OCI-LY1 (cell line): Measurements from ENCODE around the gene KPNA3.

ENCODE experiments used
- H2AFZ ChIP-seq: fragments of 200-600 bp; sonication (generic), shearing (Covaris generic); 2 replicates; pipeline ENCODE4 v1.6.0; 2014; ENCODE audit warnings: antibody characterized with exemption, mild to moderate bottlenecking, low read length
- H3F3A ChIP-seq: fragments of 200-600 bp; sonication (generic), shearing (Covaris generic); 2 replicates; pipeline ENCODE4 v1.6.0; 2014; ENCODE audit warnings: mild to moderate bottlenecking, antibody characterized with exemption, low read length, moderate library complexity; ENCODE audit not compliant: insufficient read depth
- H3K27ac ChIP-seq: fragments of 200-600 bp; sonication (generic); 2 replicates; pipeline ENCODE4 v1.5.1; 2014; ENCODE audit warnings: low read length, mixed run types, mild to moderate bottlenecking, low read depth; ENCODE audit not compliant: poor library complexity, severe bottlenecking
- H3K27me3 ChIP-seq: fragments of 200-600 bp; sonication (generic); 2 replicates; pipeline ENCODE4 v1.6.0; 2014; ENCODE audit warnings: antibody characterized with exemption, mild to moderate bottlenecking, low read length, moderate library complexity; ENCODE audit not compliant: insufficient read depth
- H3K36me3 ChIP-seq: fragments of 200-600 bp; sonication (generic); 2 replicates; pipeline ENCODE4 v1.6.1; 2014; ENCODE audit warnings: mild to moderate bottlenecking, antibody characterized with exemption, low read length, moderate library complexity, mixed read lengths; ENCODE audit not compliant: insufficient read depth
- H3K4me1 ChIP-seq: fragments of 200-600 bp; sonication (generic); 2 replicates; pipeline ENCODE4 v1.5.1; 2014; ENCODE audit warnings: mild to moderate bottlenecking, low read length, moderate library complexity; ENCODE audit not compliant: insufficient read depth, severe bottlenecking
- H3K4me2 ChIP-seq: fragments of 200-600 bp; sonication (generic), shearing (Covaris generic); 2 replicates; pipeline ENCODE4 v1.6.1; 2014; ENCODE audit warnings: low read length
- H3K4me3 ChIP-seq: fragments of 200-600 bp; sonication (generic); 2 replicates; pipeline ENCODE4 v1.5.1; 2014; ENCODE audit warnings: low read length, low read depth, mild to moderate bottlenecking, mixed read lengths; ENCODE audit not compliant: poor library complexity, severe bottlenecking
- H3K79me2 ChIP-seq: fragments of 200-600 bp; shearing (Covaris generic); 2 replicates; pipeline ENCODE4 v1.6.1; 2016; ENCODE audit warnings: mixed run types, low read length, mixed read lengths; ENCODE audit not compliant: insufficient read depth
- H3K9ac ChIP-seq: fragments of 200-600 bp; sonication (generic), shearing (Covaris generic); 2 replicates; pipeline ENCODE4 v1.6.1; 2014; ENCODE audit warnings: mild to moderate bottlenecking, low read length, mixed read lengths
- H3K9me2 ChIP-seq: fragments of 200-600 bp; sonication (generic), shearing (Covaris generic); 2 replicates; pipeline ENCODE4 v1.6.1; 2014; ENCODE audit warnings: low read depth, mild to moderate bottlenecking, low read length, mixed read lengths
- H3K9me3 ChIP-seq: fragments of 200-600 bp; shearing (Covaris generic); 2 replicates; pipeline ENCODE4 v1.6.1; 2014; ENCODE audit warnings: low read length, mixed read lengths
- H4K20me1 ChIP-seq: fragments of 200-600 bp; sonication (generic), shearing (Covaris generic); 2 replicates; pipeline ENCODE4 v1.6.0; 2016; ENCODE audit warnings: mild to moderate bottlenecking, low read length; ENCODE audit not compliant: insufficient read depth
- EZH2 ChIP-seq: fragments of 200-600 bp; sonication (generic), shearing (Covaris generic); IDR thresholded peaks from 2 replicates; pipeline ENCODE4 v1.8.0; 2017; ENCODE audit warnings: borderline replicate concordance, mixed run types, mild to moderate bottlenecking, antibody characterized with exemption, low read length, moderate library complexity, mixed read lengths
- TF ChIP-seq, protein P1 (sequence below): fragments of 200-600 bp; sonication (generic), shearing (Covaris generic); IDR thresholded peaks from 2 replicates; pipeline ENCODE4 v1.5.1; 2017; ENCODE audit warnings: mild to moderate bottlenecking, antibody characterized with exemption, low read length, moderate library complexity, mixed read lengths

Gene KPNA3

DNA sequence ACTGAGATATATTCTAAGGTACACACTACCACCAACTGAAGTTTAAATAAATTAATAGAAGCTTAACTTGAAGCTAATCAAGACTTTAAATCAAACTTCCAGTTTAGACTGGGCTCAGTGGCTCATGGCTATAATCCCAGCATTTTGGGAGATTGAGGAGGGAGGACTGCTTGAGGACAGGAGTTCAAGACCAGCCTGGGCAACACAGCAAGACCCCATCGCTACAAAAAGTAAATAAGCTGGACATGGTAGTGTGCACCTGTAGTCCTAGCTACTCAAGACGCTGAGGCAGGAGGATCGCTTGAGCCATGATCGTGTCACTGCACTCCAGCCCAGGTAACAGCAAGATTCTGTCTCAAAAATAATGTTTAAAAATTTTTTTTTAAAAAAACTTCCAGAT is 8.6 kb downstream of the KPNA3 start:
- H3K4me1 ChIP-seq: no peaks in the 10 kb centered on the region
- H3K79me2 ChIP-seq: peaks cover 98% of the 10 kb centered on the region
- H3K4me2 ChIP-seq: no peak overlapping the region
- H3K36me3 ChIP-seq: peaks cover 35% of the 10 kb centered on the region
- no peaks in the 10 kb centered on the region for H3K27me3 ChIP-seq
- no peak overlapping the region for H2AFZ ChIP-seq
- H4K20me1 ChIP-seq: no peaks in the 10 kb centered on the region
- TF ChIP-seq EZH2: no peak
- TF ChIP-seq, protein P1, sequence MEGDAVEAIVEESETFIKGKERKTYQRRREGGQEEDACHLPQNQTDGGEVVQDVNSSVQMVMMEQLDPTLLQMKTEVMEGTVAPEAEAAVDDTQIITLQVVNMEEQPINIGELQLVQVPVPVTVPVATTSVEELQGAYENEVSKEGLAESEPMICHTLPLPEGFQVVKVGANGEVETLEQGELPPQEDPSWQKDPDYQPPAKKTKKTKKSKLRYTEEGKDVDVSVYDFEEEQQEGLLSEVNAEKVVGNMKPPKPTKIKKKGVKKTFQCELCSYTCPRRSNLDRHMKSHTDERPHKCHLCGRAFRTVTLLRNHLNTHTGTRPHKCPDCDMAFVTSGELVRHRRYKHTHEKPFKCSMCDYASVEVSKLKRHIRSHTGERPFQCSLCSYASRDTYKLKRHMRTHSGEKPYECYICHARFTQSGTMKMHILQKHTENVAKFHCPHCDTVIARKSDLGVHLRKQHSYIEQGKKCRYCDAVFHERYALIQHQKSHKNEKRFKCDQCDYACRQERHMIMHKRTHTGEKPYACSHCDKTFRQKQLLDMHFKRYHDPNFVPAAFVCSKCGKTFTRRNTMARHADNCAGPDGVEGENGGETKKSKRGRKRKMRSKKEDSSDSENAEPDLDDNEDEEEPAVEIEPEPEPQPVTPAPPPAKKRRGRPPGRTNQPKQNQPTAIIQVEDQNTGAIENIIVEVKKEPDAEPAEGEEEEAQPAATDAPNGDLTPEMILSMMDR: no peak
- H3K9ac ChIP-seq: no peak overlapping the region
- H3K9me3 ChIP-seq: no peaks in the 10 kb centered on the region
- H3K9me2 ChIP-seq: no peaks in the 10 kb centered on the region
- no peak overlapping the region for H3K4me3 ChIP-seq
- H3K27ac ChIP-seq: no peak overlapping the region
- no peaks in the 10 kb centered on the region for H3F3A ChIP-seq

DNA sequence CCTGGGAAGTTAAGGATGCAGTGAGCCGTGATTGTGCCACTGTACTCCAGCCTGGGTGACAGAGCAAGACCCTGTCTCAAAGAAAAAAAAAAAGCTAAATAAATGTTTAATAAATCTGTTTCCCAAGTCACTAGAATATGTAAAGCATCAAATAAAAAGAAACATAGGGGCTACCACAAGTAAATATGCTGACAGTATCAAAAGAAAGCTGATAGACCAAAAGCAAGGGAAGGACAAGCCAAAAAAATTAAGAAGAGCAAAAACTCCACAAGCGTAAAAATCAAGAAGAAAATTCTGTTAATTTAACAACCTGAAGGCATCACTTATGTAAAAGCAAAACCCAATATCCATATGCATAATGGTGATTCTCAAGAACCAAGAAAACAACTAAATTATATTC is 9.7 kb downstream of the KPNA3 start:
- TF ChIP-seq, protein P1: no peak
- TF ChIP-seq EZH2: no peak
- Histone ChIP-seq H3K27me3 (no peaks in the 10 kb centered on the region), H3K4me3 (no peak overlapping the region), H3K4me2 (no peak overlapping the region), H3K4me1 (no peaks in the 10 kb centered on the region), H3K9me2 (no peaks in the 10 kb centered on the region), H3K9me3 (no peaks in the 10 kb centered on the region), H2AFZ (no peak overlapping the region), H3K9ac (no peak overlapping the region), H3K36me3 (peaks cover 35% of the 10 kb centered on the region), H3K79me2 (peaks cover 98% of the 10 kb centered on the region), H3K27ac (no peak overlapping the region), H4K20me1 (no peaks in the 10 kb centered on the region), H3F3A (no peaks in the 10 kb centered on the region)

DNA sequence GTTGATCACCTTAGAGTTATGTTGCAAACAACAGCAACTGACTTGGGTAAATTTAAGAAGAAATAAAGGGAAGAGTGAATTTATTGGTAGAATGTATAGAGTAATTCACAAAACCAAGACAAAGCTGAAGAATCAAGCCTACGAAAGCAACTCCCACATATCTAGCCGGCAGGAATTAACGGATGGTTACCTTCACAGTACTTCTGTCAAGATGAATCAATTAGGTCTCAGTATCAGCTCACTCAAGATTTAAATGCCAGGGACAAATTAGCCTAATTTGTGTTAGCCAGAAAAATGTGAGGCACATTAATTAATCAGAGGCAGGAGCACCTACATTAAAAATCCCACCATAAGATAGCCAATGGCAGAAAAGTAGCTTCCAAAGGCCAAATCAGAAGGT is 10.7 kb downstream of the KPNA3 start:
- no peaks in the 10 kb centered on the region for H3K4me1 ChIP-seq
- no peak overlapping the region for H3K4me2 ChIP-seq

More for the DNA sequence above, 10.7 kb downstream of the KPNA3 start:
- peaks cover 35% of the 10 kb centered on the region for H3K36me3 ChIP-seq
- no peaks in the 10 kb centered on the region for H3K9me2 ChIP-seq
- no peaks in the 10 kb centered on the region for H3F3A ChIP-seq
- H2AFZ ChIP-seq: no peak overlapping the region
- H3K9me3 ChIP-seq: no peaks in the 10 kb centered on the region
- H3K27me3 ChIP-seq: no peaks in the 10 kb centered on the region
- no peak overlapping the region for H3K27ac ChIP-seq
- H4K20me1 ChIP-seq: no peaks in the 10 kb centered on the region
- no peak overlapping the region for H3K4me3 ChIP-seq
- no peak for TF ChIP-seq EZH2
- TF ChIP-seq, protein P1: no peak
- H3K79me2 ChIP-seq: peaks cover 100% of the 10 kb centered on the region
- no peak overlapping the region for H3K9ac ChIP-seq
